GM06990 (cell line): ENCODE results near the gene HAUS5.

Source experiments
- DNase-seq: peaks from one replicate; pipeline ENCODE4 v3.0.0-alpha.2; 2011; ENCODE audit not compliant: insufficient read length; ENCODE audit errors: extremely low read depth
- H3K27me3 ChIP-seq: replicated peaks from 2 replicates; pipeline ENCODE4 v1.6.0; 2011; ENCODE audit warnings: low read length; ENCODE audit not compliant: control insufficient read depth, insufficient read depth
- H3K36me3 ChIP-seq: 2 replicates; pipeline ENCODE4 v1.5.1; 2011; ENCODE audit warnings: low read length; ENCODE audit not compliant: control insufficient read depth, insufficient read depth
- H3K4me3 ChIP-seq: replicated peaks from 2 replicates; pipeline ENCODE4 v1.5.1; 2011; ENCODE audit warnings: low read depth, mild to moderate bottlenecking, control low read depth, low read length
- TF ChIP-seq, protein P1 (sequence below): IDR thresholded peaks from 2 replicates; pipeline ENCODE4 v1.5.1; 2011; ENCODE audit warnings: low read length, control low read depth, mild to moderate bottlenecking, inconsistent platforms; ENCODE audit not compliant: insufficient read depth, poor library complexity, severe bottlenecking

Gene HAUS5

DNA sequence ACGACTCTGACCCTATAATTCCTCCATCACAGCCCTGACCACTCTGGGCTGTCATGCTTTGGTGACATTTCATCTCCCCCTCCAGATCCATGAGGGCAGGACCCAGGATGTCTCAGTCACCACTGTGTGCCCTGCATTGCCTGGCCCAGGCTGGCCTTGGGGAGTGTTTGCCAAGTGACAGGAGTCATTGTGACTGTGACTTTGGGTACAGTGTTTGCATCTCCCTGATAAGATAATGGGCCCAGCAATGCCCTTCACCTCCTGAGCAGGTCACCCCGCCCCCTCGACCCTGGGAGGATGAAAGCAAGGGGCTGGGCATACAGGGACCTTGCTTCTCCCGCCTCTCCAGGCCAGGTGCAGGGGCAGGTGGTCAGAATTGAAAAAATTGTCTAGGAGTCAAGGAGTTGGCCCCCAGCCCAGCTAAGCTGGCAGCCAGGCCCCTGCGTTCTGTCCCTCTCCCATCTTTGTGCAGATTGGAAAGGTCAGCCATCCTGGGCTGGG is 43.2 kb upstream of the HAUS5 start:
- Histone ChIP-seq H3K27me3 (no peaks in the 10 kb centered on the region), H3K36me3 (no peaks in the 10 kb centered on the region), H3K4me3 (no peak overlapping the region)
- DNase-seq, result no peak
- TF ChIP-seq, protein P1, sequence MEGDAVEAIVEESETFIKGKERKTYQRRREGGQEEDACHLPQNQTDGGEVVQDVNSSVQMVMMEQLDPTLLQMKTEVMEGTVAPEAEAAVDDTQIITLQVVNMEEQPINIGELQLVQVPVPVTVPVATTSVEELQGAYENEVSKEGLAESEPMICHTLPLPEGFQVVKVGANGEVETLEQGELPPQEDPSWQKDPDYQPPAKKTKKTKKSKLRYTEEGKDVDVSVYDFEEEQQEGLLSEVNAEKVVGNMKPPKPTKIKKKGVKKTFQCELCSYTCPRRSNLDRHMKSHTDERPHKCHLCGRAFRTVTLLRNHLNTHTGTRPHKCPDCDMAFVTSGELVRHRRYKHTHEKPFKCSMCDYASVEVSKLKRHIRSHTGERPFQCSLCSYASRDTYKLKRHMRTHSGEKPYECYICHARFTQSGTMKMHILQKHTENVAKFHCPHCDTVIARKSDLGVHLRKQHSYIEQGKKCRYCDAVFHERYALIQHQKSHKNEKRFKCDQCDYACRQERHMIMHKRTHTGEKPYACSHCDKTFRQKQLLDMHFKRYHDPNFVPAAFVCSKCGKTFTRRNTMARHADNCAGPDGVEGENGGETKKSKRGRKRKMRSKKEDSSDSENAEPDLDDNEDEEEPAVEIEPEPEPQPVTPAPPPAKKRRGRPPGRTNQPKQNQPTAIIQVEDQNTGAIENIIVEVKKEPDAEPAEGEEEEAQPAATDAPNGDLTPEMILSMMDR, result no peak

DNA sequence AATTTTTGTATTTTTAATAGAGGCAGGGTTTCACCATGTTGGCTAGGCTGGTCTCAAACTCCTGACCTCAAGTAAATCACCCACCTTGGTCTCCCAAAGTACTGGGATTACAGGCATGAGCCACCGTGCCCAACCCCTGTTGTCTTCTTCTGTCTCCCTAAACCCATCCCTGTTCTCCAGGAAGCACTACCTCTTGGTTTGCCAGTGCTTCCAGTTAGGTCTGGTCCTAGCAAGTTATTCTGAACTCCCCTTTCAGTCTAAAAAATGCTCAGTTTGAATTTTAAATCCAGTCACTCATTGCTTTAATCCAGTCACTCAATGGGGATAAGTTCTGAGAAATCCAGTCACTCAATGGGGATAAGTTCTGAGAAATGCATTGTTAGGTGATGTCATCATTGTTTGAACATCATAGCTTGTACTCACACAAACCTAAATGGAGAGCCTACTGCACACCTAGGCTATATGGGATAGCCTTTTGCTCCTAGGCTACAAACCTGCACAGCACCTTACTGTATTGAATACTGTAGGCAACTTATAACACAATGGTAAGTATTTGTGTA is 41.0 kb upstream of the HAUS5 start:
- no peaks in the 10 kb centered on the region for H3K27me3 ChIP-seq
- no peaks in the 10 kb centered on the region for H3K36me3 ChIP-seq
- no peak overlapping the region for H3K4me3 ChIP-seq
- TF ChIP-seq, protein P1, result no peak
- no peak for DNase-seq

DNA sequence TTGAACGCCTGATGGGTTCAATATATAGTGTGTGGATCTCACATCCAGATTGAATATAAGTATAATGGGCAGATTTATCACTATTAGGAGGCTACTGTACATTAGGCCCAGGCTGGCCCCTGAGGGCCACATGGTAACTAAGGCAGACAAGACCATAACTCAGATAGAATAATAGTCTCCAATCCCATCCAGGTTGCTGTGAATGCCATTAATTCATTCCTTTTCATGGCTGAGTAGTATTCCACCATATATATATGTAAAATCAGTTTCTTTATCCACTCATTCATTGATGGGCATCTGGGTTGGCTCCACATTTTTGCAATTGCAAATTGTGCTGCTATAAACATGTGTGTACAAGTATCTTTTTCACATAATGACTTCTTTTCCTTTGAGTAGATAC is 34.6 kb upstream of the HAUS5 start:
- H3K4me3 ChIP-seq, result no peak overlapping the region
- TF ChIP-seq, protein P1, result no peak

DNA sequence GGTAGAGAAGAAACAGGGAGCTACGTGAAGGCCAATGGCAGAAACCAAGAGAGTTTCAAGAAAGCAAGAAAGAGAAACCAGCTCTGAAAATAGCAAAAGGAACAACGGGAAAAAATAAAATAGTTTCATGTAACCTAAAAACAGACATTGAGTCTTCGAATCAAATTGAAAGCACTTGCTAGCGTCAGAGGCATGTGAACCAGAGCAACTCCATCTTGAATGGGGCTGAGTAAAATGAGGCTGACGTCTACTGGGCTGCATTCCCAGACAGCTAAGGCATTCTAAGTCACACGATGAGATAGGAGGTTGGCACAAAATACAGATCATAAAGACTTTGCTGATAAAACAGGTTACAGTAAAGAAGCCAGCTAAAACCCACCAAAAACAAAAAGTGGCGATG is 33.8 kb upstream of the HAUS5 start:
- no peak for DNase-seq
- Histone ChIP-seq H3K27me3 (no peaks in the 10 kb centered on the region), H3K4me3 (no peak overlapping the region), H3K36me3 (no peaks in the 10 kb centered on the region)
- TF ChIP-seq, protein P1, result no peak

More for the DNA sequence above, 34.6 kb upstream of the HAUS5 start:
- no peak for DNase-seq
- no peaks in the 10 kb centered on the region for H3K27me3 ChIP-seq
- H3K36me3 ChIP-seq, result no peaks in the 10 kb centered on the region

DNA sequence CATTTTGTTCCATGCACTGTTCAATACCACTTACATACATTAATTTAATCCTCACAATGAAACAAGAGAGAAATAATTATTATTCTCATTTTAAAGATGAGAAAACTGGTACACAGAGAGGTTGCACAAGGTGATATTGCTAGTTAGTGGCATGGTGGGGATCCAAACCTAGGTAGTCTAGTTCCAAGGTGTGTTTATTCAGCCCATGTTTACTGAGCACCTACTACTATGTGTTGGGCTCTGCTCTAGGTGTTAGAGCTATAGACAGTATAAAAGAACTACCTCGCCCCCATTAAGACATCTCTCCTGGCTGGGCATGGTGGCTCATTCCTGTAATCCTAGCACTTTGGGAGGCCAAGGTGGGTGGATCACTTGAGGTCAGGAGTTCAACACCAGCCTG is 29.8 kb upstream of the HAUS5 start:
- no peak for DNase-seq
- TF ChIP-seq, protein P1, result no peak
- Histone ChIP-seq H3K4me3 (no peak overlapping the region), H3K36me3 (no peaks in the 10 kb centered on the region), H3K27me3 (no peaks in the 10 kb centered on the region)

DNA sequence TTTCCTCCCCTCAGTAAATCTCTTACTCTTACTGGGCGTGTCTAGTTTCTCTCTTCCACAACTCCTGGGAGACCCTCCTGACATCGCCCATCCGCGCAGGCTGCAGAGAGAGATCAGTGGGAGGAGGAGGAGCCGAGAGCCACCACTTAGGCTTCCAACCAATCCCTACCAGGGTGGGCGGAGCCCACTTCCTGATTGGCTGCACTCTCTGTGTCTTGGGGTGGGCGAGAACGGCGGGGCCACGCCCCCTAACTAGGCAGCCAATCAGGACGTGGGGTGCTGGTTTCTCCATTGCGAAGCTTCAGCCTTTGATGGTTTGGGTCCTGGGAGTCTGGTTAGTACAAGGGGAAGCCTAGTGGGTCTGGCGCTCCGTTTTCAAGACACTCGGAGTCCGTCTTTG is 26.7 kb upstream of the HAUS5 start, which contains the start of gene PMIS2:
PMIS2 (plus strand) TSS at position 326 of the 400 bp plus-strand sequence. CDS start 87 bp downstream, outside the sequence.
- H3K36me3 ChIP-seq, result no peaks in the 10 kb centered on the region
- no peaks in the 10 kb centered on the region for H3K27me3 ChIP-seq
- no peak within 1 kb of the TSS for H3K4me3 ChIP-seq
- DNase-seq, result no peak
- TF ChIP-seq, protein P1, result no peak
